ENCODE results near the gene SYCP3.
"Not testable (repeated sequence)": the region's sequence is repeated elsewhere in the genome, so short reads cannot be mapped to it uniquely, and the experiment has no call there.

The SYCP3 gene

DNA sequence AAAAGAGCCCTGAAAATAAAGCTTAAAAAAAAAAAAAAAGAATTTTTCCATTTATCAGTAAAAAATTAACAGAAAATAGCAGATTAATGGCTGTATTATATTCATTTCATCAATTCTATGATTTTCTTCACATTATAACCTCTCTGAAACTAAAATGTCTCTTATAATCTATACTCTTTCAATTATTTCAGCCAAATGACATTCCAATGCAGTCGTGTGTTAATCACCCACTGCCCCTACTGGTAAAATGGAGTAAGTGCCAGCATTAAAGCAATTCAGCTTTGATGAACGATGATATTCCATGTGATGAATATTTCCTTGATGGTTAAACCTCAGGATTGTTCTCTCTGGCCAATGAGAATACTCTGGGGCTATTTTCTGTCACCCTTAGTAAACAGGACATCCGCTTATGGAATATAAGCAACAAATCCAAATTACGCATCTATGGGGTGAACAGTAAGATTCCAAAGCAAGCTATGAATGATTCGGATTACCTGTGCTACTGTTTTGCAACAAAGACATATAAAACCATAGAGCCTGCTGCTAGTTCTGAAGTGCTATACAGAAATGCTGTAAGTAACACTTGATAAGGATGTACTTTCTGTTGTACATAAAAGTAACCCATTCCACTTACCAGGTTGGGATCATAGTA is 20.3 kb upstream of the SYCP3 start:
- DNase-seq, result no peak

DNA sequence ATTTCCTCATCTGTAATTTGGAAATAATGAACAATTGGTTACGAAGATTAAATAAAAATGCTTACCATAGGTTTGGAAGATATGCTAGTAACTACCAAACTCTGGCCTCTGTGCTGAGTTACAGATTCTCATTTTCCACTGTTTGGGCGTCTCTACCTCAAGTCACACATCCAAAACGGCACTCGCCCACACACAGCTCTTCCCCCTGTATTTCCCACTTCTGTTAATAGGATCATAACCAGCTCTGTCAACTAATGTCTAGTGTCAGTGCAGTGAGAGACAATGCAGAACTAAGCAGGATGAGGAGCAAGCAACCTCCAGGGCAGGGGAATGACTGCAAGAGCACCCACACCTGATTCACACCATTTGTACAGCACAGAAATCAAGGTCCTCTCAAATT is 10.9 kb upstream of the SYCP3 start:
- DNase-seq, result no peak

DNA sequence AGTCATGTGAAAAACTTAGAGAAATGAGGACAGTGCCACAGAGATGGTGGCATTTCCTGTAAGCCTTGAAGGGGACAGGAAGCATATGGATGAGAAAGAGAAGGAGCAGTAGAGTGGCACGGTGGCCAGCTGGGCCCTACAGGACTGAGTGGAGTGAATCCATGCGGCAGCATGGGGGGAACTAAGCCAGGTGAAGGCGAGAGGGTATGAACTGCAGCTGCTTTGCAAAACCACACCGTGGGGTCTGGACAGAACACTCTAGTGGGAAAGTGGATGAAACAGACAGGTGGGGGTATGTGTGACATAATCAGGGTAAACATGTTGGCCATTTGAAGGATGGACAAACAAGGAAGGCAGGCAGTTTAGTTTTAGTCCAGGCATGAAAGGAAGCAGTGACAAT is 10.4 kb upstream of the SYCP3 start:
- no peak for DNase-seq

DNA sequence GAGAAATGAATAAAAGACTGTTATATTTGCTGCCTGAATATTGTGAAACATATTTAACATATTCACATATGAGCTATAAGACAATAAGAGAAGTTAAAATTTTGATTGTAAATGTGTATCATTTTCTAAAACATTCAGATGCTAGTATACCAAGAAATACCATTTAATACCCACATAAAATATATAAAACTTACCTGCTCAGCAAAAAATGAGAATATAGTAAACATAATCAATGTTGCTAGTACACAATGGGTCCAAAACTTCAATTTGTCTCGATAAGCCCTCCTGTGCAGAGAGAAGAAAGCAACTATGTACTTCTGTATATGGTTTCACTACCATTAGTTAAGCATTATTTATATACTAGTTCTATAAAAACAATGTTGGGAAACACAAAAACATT is 9.6 kb upstream of the SYCP3 start:
- no peak for DNase-seq

DNA sequence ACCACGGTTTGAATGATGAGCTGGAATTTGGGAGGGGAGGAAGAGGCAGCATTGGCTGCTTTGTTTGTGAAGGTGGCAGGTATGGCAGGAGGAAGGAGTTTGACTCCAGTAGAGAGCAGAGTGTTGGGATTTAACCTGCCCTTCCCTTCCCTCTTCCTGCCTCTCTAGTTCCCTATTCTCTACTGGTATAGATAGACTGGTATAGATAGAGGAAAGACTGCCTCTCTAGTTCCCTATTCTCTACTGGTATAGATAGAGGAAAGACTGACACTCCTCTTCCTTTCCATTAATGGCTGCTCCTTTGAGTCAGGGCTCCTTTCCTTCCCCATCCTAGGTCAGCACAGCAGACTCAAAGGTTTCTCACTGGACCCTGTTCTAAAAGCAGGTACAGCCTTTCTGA is 8.4 kb upstream of the SYCP3 start:
- no peak for DNase-seq

DNA sequence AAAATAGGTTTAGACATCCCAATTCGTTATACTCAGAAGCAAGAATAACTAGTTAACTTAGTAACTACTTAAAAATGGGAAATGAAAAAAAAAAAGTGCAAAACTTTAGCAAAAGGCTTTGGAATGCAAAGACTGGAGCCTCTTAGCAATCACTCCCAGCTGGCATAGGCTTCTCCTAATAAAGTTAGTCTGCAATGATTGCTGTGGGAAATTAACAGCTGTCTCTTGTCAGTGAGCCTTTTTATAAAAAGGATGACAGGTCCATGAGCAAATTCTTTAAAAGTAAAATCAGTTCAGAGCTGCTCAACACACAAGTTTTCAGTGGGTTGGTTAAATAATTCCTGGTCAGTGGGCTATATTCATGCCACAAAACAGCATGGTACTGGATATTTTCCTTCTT is 7.4 kb upstream of the SYCP3 start:
- DNase-seq, result no peak

DNA sequence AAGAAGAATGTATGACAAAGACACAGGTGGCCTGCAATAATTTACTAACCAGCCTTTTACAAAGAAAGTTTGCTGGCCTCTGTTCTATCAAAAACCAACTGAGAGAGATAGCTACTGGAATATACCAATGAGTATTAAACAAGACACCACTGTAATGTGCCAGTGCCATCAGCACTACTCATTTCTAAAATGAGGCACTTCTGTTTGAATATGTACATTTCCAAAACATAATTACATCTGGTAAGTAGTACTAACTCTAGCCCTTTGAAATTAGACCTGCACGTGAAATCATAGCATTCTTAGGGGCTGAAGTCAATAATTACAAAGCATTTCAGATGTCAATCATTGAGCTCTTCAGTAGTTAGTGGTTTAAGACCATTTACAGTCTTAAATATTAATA is 6.9 kb upstream of the SYCP3 start:
- no peak for DNase-seq

DNA sequence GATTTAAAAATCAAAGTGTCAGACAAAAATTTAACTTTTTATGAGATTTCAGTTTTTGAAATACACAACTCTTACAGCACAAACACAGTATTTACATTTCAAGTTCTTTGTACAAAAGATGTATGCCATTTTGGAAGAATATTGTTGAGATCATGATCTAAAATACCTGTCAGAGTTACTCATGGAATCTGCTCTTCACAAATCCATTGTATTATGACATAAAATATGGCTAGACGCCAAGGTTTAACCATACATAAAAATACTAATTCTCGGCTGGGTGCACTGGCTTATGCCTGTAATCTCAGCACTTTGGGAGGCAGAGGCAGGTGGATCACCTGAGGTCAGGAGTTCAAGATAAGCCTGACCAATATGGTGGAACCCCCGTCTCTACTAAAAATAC is 6.2 kb upstream of the SYCP3 start:
- DNase-seq, result no peak

DNA sequence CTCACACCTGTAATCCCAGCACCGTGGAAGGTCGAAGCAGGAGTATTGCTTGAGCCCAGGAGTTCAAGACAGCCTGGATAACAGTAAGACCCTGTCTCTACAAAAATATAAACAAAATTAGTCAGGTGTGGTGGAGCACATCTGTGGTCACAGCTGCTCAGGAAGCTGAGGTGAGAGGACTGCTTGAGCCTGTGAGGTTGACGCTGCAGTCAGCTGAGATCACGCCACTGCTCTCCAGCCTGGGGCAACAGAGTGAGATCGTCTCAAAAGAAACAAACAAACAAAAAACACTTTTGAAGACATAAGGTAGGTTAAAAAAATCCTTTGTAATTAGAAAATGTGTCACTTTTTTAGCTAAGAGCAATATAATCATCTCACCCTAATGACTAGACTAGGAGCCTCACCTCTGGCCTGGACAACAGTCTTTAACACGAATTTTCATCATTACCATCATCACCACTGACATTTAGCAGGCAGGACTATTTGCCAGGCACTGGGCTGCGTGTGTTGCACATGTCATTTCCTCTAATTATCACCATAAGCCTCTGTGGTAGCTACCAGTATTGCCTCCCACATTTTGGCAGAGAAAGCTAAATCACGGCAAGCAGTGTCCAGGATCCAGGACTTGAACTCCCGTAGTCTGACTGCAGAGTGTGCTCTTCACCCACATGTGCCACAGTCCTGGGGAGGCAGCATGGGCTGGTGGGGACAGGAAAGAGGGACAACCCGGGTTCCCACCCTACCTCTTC is 4.6 kb upstream of the SYCP3 start:
- no peak for DNase-seq

DNA sequence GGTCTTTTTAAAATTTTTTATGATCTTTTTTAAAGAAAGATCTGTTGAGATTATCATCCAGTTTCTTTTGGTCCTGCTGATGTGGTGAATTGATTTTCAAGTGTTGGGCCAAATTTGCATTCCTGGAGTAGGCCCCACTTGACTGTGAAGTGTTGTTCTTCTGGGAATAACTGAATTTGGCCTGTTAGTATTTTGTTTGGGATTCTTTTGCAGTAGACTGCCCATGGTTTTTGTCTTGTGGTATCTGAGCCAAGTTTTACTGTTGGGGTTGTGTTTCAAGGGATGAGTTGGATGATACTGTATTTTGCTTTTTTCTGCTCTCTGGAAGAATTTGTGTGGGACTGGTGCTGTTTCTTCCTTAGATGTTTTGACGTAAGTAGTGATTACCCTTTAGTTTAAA is 4.0 kb upstream of the SYCP3 start:
- DNase-seq, result no peak

DNA sequence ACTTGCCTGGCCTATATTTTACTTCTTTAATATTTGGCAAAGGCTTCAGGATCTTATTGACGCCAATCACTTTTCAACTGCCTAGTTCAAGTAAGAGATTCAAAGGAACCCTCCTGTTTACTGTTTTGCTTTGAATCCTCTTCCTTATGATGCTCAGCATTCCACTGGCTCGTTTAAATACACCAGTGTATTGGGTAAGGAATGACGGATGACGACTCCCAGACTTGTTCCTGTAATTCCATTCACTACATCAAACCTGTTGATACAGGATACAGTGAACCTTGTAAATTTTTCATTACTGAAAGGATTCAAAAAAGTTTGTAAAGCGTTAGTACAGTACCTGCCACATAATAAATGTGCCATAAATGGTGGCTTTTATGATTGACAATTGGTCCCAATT is 1.7 kb upstream of the SYCP3 start:
- DNase-seq, result no peak

DNA sequence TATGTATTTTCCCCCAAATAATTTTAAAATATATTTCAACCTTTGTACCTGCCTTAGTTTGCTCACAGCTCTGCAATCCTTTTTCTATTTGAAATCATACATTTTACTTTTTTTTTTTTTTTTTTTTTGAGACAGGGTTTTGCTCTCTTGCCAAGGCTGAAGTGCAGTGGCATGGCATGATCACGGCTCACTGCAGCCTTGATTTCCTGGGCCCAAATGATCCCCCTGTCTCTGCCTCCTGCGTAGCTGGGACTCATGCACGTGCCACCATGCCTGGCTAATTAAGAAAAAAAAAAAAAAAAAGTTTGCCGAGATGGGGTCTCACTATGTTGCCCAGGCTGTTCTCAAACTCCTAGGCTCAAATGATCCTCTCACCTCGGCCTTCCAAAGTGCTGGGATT is 1.3 kb upstream of the SYCP3 start:
- no peak for DNase-seq

DNA sequence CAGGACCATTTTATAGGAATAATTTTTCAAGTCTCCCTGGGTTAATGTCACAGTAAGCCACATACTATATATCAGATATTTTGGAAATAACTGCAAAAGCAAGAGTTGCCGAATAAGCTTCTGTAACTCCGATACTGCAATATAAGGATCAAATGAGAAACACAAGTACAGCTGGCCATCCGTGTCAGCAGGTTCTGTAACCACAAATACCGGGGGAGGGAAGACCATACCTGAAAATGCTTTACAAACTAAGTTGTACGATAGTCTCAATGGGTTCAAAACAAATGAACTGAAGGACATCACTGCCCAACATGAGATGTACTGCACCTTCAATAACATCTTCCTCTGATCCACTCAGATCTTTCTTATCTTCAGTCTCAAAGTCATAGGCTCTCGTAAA is 1.8 kb downstream of the SYCP3 start:
- DNase-seq, result no peak

DNA sequence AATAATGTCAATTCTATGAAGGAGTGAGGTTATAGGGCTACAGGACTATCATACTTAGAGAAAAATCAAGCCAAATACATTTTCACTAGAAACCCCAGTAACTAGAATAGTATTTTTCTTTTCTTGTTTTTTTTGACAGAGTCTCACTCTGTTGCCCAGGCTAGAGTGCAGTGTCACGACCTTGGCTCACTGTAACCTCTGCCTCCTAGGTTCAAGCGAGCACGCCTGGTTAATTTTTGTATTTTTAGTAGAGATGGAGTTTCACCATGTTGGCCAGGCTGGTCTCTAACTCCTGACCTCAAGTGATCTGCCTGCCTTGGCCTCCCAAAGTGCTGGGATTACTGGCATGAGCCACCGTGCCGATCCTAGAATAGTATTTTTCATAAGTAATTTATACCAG is 4.8 kb downstream of the SYCP3 start:
- DNase-seq, result not testable (repeated sequence)

DNA sequence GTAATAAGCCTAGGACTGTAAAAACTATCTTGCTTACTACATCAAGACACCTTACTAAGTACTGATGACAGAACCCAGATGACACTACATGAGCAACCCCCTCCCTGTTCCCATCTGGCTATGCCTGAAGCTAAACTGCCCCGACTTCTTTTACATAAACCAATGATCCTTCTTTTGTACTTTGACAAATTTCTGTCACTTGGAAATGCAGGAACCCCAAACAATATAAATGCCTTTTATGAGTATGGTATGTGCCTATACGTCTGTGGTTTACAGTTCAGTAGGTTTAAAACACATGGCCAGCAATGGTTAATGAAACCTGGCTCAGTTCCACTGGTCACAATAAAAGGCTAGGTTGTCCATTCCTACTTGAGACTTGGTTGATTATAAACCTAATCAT is 6.1 kb downstream of the SYCP3 start:
- DNase-seq, result no peak

DNA sequence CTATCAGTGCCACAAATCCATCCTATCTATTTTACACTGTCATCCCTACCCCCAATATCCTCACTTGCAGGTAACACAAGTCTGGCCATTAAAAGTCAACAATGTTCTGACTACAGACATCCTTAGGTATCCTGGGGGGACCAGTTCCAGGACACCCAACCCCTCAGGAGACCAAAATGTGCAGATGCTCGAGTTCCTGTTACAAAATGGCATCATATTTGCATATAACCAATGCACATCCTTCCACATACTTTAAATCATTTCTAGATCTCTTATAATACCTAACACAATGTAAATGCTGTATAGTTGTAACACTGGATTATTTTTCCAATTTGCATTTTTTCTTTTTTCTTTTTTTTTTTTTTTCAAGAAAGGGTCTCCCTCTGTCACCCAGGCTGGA is 6.9 kb downstream of the SYCP3 start:
- DNase-seq, result no peak

DNA sequence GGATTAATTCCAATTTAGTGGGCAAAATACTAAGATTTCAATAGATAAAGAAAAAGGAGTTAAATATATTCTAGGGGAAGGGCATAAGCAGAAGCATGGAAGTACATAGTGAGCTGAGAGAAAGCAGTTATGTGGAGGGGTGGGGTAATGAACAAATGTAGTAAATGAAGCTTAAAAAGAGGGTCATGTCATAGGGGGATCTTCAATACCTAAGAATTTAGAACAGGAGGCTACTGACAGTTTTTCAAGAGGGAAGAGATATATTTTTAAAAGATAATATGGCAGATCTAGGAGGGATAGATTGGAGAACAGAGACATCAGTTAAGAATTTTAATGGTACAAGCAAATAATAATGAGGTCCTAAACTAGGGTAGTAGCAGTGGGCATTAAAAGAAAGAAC is 9.4 kb downstream of the SYCP3 start:
- DNase-seq, result no peak

DNA sequence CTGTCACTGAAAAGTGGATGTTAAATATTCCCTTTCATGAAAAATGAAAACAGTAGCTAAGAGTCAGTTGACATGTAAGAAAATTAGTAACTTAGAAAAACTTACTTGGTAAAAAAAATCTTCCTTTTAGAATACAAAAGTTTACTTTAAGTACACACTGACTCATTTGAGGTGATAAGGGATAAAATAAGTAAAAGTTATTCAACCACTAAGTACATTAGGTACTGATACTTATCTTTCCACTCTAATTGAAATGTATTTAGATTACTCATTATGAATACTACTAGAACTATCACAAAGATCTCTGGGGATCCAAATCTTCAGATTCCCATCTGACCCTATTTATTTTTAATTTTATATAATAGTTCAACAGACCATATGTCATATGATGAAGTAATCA is 12.2 kb downstream of the SYCP3 start:
- DNase-seq, result no peak

DNA sequence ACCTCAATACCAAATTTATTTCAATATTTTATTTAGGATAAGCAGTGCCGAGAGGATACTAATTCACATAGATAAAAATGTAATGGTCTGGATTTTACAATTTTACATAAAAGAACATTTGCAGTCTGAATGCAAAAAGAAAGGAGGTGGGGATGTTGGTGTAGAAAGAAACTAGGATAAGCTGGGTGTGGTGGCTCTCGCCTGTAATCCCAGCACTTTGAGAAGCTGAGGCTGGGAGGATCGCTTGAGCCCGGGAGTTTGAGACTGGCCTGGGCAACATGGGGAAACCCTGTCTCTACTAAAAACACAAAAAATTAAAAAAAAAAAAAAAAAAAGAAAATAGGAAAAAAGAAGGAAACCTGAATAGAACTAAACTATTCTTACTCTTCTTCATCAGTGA is 16.9 kb downstream of the SYCP3 start:
- no peak for DNase-seq

DNA sequence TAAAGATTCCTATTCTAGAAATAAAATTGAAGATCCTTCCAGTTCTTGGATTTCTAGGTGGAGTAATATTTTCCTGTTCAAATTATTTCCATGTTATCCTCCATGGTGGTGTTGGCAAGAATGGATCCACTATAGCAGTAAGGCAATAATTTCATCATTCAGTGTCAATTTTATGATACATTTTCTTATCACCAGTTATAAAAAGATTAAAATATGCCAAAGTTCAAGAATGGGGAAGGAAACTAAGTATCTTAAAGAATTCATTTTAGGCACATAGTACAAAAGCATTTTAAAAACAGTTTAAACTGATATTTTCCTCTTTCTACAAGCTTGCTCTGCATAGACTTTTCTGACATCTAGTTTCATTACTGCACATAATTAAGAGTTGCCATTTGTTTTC is 19.1 kb downstream of the SYCP3 start:
- DNase-seq, result no peak

DNA sequence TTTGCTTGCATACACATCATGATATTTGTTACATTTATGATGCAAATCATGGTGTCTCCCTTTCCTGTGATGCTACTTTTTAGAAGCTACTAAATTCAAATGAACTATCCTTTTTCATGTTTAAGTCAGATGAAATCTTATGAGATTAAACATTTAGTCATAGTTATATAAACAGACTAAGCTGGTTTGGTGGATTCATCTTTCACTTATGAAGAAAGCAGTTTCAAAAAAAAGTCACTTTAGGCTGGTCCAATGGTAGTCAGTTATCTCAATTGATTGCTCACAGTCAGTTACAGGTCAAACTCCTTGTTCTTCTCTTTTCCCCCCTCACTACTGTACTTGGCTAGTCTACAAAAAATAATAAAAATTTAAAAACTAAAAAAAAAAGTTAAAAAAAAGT is 19.7 kb downstream of the SYCP3 start:
- no peak for DNase-seq

DNA sequence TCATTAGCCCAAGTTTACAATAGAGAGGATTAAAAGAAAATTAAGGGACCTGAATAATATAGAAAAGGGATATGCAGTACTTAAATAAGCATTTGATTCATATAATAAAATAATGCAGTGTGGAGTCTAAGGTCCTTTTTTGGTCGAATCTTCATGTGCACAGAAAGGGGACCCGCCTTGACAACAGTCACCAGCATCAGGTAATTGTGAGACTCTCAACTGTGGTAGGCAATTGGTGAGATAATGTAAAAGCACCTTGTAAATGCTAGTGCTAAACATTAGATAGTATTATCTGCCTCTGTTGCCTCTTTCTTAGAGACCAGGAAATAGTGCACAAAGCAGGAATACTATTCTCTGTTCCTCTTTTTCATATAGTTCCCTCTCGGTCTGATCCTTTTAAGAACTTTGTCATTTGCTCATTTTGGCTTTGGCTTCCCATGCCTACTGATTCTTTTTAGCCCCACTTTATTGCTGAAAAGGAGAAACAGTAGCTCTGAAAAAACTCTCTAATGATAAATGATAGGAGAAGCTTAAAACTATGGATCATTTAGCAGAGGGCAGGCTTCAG is 24.3 kb downstream of the SYCP3 start:
- no peak for DNase-seq

DNA sequence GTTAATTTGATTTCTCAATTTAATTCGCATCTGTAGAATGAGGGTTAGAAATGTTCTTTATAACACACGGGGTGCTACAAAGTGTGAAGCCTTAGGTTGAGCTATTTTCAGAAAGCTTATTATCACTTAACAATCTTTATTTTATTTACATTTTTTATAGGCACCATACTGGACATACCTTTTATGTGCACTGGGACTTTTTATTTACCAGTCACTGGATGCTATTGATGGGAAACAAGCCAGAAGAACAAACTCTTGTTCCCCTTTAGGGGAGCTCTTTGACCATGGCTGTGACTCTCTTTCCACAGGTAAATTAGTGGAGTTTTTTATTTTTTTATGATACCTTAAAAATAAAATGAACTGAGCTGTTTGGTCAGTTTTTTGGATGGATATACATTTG is 25.3 kb downstream of the SYCP3 start:
- no peak for DNase-seq

DNA sequence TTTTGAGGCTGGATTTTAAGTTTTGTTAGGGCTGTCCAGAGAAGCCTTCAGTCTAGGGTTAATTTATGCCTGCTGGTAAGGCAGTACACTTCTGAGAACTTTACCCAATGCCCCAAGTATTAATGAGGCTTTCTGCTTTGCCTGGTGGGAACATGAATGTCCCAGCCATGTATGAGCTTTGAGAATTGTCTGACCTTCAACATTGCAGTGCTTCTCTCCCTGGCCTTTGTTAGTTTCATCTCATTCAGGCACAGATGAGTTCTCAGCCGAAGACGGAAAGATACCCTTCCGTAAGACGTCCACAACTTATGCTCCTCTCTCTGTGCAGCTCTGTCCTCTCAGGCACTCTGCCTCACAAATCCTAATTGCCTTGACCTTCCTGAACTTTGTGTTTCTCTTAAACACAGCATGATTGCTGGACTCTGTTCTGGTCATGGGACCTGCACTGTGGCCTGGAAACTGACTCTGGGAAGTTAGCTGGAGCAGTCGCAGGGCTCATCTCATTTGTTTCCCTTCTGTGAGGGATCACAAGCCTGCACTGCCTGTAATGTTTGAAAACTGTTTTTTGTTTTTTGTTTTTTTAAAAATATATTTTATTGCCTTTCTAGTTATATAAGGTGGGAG is 26.1 kb downstream of the SYCP3 start:
- no peak for DNase-seq

Data from activated CD4-positive, CD25-positive, alpha-beta regulatory T cell treated with anti-CD3 and anti-CD28 coated beads, Interleukin-2, amount 50 U/mL, for 72 hours (primary cell).